Erythroblast (primary cell): ENCODE measurements around the gene CYB561D1.

Experiments
- GATA1 ChIP-seq: IDR thresholded peaks from 2 replicates; pipeline ENCODE4 v1.6.1; 2011; ENCODE audit warnings: low read depth, mild to moderate bottlenecking, control low read depth, low read length, moderate library complexity
- POLR2A ChIP-seq: IDR thresholded peaks from 2 replicates; pipeline ENCODE4 v1.6.1; 2011; ENCODE audit warnings: mild to moderate bottlenecking, low read length

GRCh38 chr1:109499661-109500536, 6.0 kb downstream of the CYB561D1 start:
- no peak for TF ChIP-seq POLR2A
- no peak for TF ChIP-seq GATA1
